Immature natural killer cell (primary cell): ENCODE measurements around the gene ALX4. TPM values are rescaled to one million over a fixed set of nuclear protein-coding genes. Genes with fewer than 3 reads are reported as not detected.

Source experiments
- DNase-seq, 3 donors: peaks; one replicate each; pipeline ENCODE4 v3.0.0; 2022; ENCODE audit warnings: mixed read lengths in 1 of 3
- H3K27ac Mint-ChIP-seq, 6 donors: one replicate each; pipeline ENCODE4 v1.8.0; 2020; ENCODE audit warnings: mixed read lengths in 6 of 6, mild to moderate bottlenecking in 5 of 6, inconsistent platforms in 4 of 6, moderate library complexity in 3 of 6
- H3K27me3 Mint-ChIP-seq, 3 donors: one replicate each; pipeline ENCODE4 v1.8.0; 2020 to 2021; ENCODE audit warnings: low read depth in 3 of 3, mild to moderate bottlenecking in 3 of 3, mixed read lengths in 3 of 3, moderate library complexity in 3 of 3, inconsistent platforms in 1 of 3
- H3K36me3 Mint-ChIP-seq, 3 donors: one replicate each; pipeline ENCODE4 v1.8.0; 2020; ENCODE audit warnings: mixed read lengths in 3 of 3, inconsistent platforms in 2 of 3, mild to moderate bottlenecking in 2 of 3
- H3K4me1 Mint-ChIP-seq, 2 donors: one replicate each; pipeline ENCODE4 v1.8.0; 2020; ENCODE audit warnings: inconsistent platforms in 2 of 2, mild to moderate bottlenecking in 2 of 2, mixed read lengths in 2 of 2, moderate library complexity in 1 of 2
- H3K4me3 Mint-ChIP-seq, 5 donors: one replicate each; pipeline ENCODE4 v1.8.0; 2020; ENCODE audit warnings: mild to moderate bottlenecking in 5 of 5, mixed read lengths in 5 of 5, inconsistent platforms in 3 of 5, moderate library complexity in 3 of 5
- H3K9me3 Mint-ChIP-seq, 6 donors: one replicate each; pipeline ENCODE4 v1.8.0; 2020; ENCODE audit warnings: mild to moderate bottlenecking in 6 of 6, mixed read lengths in 6 of 6, inconsistent platforms in 4 of 6, moderate library complexity in 3 of 6
- polyA plus RNA-seq, 3 donors: library from polyadenylated mRNA; unstranded; fragments of 300-500 nt; fragmentation: Illumina TruSeq; gene quantifications; one replicate each; pipeline ENCODE4 v1.2.3, GENCODE V29; 2021

Gene ALX4
- not detected for polyA plus RNA-seq

DNA sequence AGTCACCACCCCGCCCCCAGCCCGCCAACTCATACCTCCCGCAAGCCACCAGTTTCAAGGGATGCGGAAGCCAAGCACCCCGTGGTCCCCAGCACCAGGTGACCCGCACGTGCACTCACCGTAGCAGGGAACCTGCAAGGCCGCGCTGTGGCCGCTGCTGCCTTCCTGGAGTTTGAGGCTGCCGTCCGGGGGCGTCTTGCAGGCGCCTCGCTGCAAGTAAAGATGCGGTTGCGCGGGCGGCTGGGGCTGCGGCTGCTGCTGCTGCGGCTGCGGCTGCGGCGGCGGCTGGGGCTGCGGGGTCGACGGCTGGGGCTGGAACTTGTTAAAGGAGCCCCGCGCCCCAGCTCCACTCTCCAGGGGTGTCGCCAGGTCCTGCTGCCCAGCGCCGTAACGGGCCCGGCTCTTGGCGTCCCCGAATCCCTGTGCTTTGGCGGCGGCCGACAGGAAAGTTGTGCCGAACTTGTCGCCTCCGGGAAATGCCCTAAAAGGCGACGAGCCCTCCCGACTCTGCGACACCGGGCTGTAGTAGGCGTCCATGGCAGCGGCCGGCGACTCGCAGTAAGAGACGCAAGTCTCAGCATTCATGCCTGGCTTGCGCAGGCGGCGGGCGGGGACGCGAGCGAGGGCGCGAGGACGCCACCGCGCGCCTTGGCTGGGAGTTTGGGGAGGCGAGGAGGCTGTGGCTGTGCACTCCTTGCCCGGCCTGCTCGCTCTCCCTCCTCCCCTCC, at the start of gene ALX4:
Gene ALX4 (minus strand): TSS at position 662 of the 728 bp plus-strand sequence. CDS start 77 bp downstream, at position 585.
- peaks cover 0 to 7% (median 4%) of the 10 kb centered on the region in 3 donors for H3K36me3 Mint-ChIP-seq
- H3K4me3 Mint-ChIP-seq, result peak within 1 kb of the TSS in 1 of 5 donors; percentile 26
- H3K27me3 Mint-ChIP-seq, result peaks cover 29 to 47% (median 36%) of the 10 kb centered on the region in 3 donors
- no peak within 1 kb of the TSS for H3K27ac Mint-ChIP-seq
- peaks cover 0 to 6% (median 0%) of the 10 kb centered on the region in 6 donors for H3K9me3 Mint-ChIP-seq
- H3K4me1 Mint-ChIP-seq, result peaks cover 13 to 26% of the 10 kb centered on the region in 2 donors
- no peak for DNase-seq

DNA sequence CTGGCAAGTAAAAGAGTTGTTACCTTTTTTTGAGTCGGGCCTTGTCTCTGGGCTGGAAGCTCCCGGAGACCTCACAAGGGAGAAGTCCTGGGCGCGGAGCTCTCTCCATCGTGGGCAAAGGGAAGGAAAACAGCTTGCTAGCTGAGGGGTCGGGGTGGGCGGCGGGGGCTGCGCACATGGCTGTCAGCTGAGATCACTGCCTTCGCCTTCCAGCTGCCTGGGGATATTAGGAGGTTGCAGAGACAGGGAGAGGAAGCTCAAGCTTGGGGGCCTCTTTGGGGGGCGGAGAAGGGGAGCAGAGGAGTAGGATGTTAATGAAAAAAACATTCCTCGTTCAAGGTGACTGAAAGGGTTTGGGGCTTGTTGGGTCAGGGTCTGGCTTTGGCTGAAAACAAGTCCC, 49.2 kb upstream of the ALX4 start:
- no peak overlapping the region for H3K27ac Mint-ChIP-seq
- H3K36me3 Mint-ChIP-seq, result no peaks in the 10 kb centered on the region
- H3K4me3 Mint-ChIP-seq, result no peak overlapping the region
- peaks cover 4 to 5% (median 4%) of the 10 kb centered on the region in 3 donors for H3K27me3 Mint-ChIP-seq
- H3K4me1 Mint-ChIP-seq, result no peaks in the 10 kb centered on the region
- no peak for DNase-seq
- no peaks in the 10 kb centered on the region for H3K9me3 Mint-ChIP-seq

DNA sequence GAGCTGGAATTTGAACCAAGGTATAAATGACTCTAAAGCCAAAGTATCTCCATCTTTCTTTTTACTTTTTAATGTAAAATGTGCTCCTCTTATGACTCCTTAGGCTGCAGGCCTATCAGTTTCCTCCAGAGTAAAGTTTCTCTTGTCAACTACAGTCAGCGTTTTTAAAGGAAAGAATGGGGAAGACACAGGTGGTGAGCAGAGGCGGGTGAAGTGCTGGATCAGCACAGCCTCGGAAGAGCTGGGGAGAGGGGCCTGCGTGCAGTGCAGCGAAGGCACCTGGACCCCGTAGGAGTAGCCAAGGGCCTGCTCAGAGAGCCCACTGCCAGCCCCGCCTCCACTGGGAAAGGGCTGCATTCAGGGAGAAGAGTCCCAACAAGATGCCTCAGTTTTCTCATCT, 48.8 kb upstream of the ALX4 start:
- H3K36me3 Mint-ChIP-seq, result no peaks in the 10 kb centered on the region
- H3K27ac Mint-ChIP-seq, result no peak overlapping the region
- H3K27me3 Mint-ChIP-seq, result peaks cover 4 to 6% (median 5%) of the 10 kb centered on the region in 3 donors
- no peak for DNase-seq
- no peaks in the 10 kb centered on the region for H3K4me1 Mint-ChIP-seq
- H3K9me3 Mint-ChIP-seq, result no peaks in the 10 kb centered on the region
- H3K4me3 Mint-ChIP-seq, result no peak overlapping the region

DNA sequence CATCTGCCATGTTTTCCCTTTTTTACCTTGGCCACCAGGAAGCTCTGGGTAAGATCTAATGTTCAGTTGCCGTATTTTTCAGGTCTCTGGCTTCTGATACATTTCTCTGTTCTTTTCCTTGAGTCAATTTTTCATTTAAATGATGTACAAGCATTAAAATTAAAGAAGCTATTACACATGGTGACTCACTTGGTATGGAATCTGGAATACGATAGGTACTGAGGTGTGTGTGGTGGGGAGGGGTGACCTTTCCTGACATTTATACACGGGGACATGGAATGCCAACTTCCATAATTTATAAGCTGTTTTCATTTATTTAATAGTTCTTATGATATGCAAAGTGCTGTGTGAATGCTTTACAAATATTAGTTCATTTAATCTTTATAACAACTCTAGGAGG, 47.8 kb upstream of the ALX4 start:
- no peaks in the 10 kb centered on the region for H3K36me3 Mint-ChIP-seq
- DNase-seq, result no peak
- peaks cover 4 to 6% (median 5%) of the 10 kb centered on the region in 3 donors for H3K27me3 Mint-ChIP-seq
- H3K27ac Mint-ChIP-seq, result no peak overlapping the region
- no peaks in the 10 kb centered on the region for H3K4me1 Mint-ChIP-seq
- no peak overlapping the region for H3K4me3 Mint-ChIP-seq
- no peaks in the 10 kb centered on the region for H3K9me3 Mint-ChIP-seq

DNA sequence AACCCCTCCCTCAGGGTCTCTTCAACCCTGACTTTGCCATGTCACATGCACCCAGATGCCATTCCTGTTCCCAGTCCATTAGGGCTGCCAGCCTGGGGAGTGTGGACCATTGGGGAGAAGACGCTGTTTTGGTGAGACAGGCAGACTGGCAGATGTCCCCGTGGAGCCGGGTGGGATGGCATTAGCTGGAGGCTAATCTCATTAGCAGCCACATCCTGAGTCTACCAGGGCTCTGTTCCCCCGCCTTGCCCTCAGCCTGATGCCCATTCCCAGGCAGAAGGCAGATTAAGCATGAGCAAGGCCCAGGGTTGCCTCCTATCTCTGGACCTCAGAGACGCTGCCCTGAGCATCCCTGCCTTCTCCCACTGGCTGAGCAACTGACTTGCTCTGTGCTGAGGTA, 46.4 kb upstream of the ALX4 start:
- Mint-ChIP-seq H3K27ac (no peak overlapping the region), H3K27me3 (peaks cover 5 to 6% (median 6%) of the 10 kb centered on the region in 3 donors), H3K4me3 (no peak overlapping the region), H3K4me1 (no peaks in the 10 kb centered on the region), H3K36me3 (no peaks in the 10 kb centered on the region), H3K9me3 (no peaks in the 10 kb centered on the region)
- no peak for DNase-seq

DNA sequence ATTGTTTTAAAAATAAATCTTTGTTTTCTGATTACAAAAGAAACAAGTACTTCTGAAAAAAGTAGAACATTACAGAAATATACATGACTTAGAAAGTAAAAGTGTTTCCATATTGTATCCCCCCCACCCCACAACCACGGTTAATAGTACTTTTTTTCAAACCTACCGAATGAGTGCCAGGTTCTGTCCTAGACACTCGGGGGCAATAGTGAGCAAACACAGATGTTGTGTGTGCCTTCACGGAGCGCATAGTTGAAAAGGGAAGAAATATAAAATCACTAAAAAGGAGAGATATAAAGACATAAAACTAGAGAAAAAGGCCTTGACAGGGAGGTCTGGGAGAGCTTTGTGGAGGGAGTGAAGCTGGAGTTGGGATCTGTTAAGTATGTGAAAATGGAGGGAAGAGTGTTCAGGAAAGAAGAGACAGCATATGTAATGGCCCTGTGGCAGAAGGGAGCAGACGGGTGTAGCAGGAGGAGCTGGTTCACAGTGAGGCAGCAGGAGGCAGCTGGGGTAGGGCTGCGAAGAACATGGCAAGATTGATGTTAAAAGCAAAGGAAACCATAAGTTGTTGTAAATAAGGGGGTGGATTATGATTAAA, 42.1 kb upstream of the ALX4 start:
- Mint-ChIP-seq H3K36me3 (no peaks in the 10 kb centered on the region), H3K27ac (no peak overlapping the region), H3K4me3 (no peak overlapping the region), H3K9me3 (no peaks in the 10 kb centered on the region), H3K4me1 (no peaks in the 10 kb centered on the region), H3K27me3 (peaks cover 3 to 14% (median 7%) of the 10 kb centered on the region in 3 donors)
- DNase-seq, result no peak

DNA sequence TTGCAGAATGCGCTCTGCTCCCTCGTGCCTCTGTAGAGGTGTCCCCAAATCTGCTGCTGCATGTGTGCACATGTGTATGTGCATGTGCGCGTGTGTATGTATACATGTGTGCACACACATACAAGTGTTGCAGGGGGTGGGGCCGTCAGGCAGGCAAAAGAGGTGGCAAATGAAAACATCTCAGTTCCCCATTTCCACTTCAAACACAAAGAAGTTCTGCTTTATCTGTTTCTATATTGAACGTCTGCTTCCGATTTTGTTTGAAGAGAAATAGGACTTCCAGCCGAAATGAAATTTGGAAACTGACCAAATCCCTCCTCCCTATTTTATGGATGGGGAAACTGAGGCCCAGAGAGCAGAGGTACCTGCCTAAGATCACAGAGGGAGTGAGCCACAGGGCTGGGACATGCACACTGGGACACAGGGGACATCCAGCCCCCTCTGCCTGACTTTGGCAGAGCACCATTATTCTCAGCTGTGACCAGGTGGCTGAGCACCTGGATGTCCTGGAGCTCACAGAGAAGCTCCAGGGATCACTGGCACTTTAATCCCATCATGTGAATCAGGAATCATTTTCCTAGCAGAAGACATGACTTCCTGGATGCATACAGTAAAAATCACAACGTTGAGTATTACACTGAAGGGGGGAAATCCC, 41.2 kb upstream of the ALX4 start:
- Mint-ChIP-seq H3K27ac (no peak overlapping the region), H3K27me3 (peaks cover 5 to 12% (median 6%) of the 10 kb centered on the region in 3 donors), H3K9me3 (no peaks in the 10 kb centered on the region), H3K4me3 (no peak overlapping the region), H3K4me1 (no peaks in the 10 kb centered on the region), H3K36me3 (no peaks in the 10 kb centered on the region)
- no peak for DNase-seq

DNA sequence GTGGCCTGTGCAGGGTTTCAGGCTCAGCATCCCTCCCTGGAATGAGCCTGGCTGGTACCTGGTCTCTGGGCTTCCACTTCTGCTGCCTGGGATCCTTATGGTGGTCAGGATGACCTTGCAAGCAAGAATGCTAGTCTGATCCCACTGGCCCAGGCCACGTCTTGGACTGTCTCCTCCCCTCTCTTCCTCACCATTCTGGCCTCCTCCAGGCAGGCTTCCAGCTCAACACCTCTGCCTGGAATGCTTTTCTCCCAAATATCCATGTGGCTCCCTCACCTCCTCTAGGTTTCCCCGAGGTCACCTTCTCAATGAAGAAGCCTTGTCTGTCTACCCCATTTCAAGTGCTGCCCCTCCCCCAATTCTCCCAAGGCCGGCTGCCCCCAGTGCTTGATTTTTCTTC, 39.4 kb upstream of the ALX4 start:
- H3K27me3 Mint-ChIP-seq, result peaks cover 4 to 12% (median 8%) of the 10 kb centered on the region in 3 donors
- no peaks in the 10 kb centered on the region for H3K36me3 Mint-ChIP-seq
- no peak for DNase-seq
- no peak overlapping the region for H3K27ac Mint-ChIP-seq
- H3K4me3 Mint-ChIP-seq, result no peak overlapping the region
- no peaks in the 10 kb centered on the region for H3K9me3 Mint-ChIP-seq
- H3K4me1 Mint-ChIP-seq, result no peaks in the 10 kb centered on the region

DNA sequence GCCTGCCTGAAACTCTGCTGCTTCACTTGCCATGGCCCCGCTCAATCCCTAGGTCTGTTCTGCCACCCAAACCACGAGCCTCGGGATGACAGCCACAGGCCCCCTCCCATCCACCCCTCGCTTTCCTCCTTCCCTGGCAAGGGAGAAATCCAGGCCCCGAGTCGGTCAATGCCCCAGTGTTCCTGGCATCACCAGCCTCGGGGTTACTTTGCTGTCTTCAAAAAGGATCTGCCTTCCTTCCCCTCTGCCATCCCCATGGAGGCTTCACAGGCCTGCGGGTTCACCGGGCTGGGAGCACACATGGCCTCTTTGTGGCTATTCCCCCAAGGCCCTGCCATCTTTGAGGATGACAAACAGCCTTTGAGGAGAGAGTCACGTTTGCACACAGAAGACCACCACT, 38.8 kb upstream of the ALX4 start:
- peaks cover 5 to 12% (median 8%) of the 10 kb centered on the region in 3 donors for H3K27me3 Mint-ChIP-seq
- H3K9me3 Mint-ChIP-seq, result no peaks in the 10 kb centered on the region
- no peak overlapping the region for H3K4me3 Mint-ChIP-seq
- no peak for DNase-seq
- no peak overlapping the region for H3K27ac Mint-ChIP-seq
- H3K36me3 Mint-ChIP-seq, result no peaks in the 10 kb centered on the region
- H3K4me1 Mint-ChIP-seq, result no peaks in the 10 kb centered on the region

DNA sequence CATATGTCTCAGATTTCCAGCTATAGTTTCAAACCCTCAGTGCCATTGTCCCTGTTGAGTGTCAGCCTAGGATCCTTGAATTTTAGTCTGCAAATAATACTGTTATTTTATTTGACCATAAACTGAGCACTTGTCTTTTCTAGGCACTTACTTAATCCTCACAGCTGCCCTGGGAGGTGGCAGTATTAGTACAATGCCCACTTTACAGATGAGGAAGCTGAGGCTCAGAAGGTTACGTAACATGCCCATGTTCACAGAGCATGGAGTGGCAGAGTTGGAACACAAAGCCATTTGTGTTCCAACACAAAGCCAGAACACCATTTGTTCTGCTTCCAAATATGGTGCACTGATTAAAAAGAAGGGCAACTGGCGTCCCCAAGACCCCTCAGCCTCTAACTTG, 38.2 kb upstream of the ALX4 start:
- no peaks in the 10 kb centered on the region for H3K4me1 Mint-ChIP-seq
- H3K27ac Mint-ChIP-seq, result no peak overlapping the region
- H3K9me3 Mint-ChIP-seq, result no peaks in the 10 kb centered on the region
- no peak for DNase-seq
- no peaks in the 10 kb centered on the region for H3K36me3 Mint-ChIP-seq
- H3K27me3 Mint-ChIP-seq, result peaks cover 8 to 12% (median 10%) of the 10 kb centered on the region in 3 donors
- H3K4me3 Mint-ChIP-seq, result no peak overlapping the region

DNA sequence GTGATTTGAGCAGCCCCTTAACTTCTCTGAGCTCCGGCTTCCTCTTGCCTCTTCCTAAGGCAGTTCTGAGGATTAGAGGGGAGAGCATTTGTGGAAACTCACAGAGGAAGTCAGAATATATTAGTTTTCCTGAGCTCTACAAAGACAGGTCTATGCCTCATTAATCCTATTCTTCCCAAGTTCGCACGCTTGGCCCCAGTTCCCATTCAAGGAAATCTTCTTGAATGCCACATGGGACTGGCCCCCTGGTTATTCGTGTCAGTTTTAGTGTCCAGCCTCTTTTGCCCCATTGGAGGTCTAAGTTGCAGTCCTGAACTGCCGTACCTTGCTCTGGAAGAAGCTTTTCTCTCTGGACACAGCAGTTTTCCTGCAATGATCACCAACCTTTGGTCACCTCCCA, 37.6 kb upstream of the ALX4 start:
- peaks cover 8 to 12% (median 10%) of the 10 kb centered on the region in 3 donors for H3K27me3 Mint-ChIP-seq

DNA sequence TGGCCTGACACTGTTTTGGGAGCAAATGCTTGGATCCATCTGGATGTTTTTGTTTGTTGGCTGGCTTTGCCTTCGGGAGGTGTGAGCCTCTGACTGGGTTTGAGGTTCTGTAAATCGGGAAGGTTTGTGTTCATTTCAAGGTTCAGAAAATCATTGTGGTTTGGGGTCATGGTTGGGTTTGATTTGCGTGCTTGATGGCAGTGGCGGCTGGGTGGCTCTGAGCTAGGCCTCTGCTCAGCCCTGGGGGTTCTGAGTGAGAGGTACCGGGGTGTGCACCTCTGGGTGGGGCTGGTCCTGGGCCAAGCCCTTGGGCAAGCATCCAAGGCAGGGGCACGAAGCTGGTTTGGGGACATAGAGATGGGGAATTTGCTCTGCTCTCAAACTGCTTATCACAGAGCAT, 37.0 kb upstream of the ALX4 start:
- Mint-ChIP-seq H3K27ac (no peak overlapping the region), H3K9me3 (no peaks in the 10 kb centered on the region), H3K36me3 (no peaks in the 10 kb centered on the region), H3K4me3 (no peak overlapping the region), H3K27me3 (peaks cover 8 to 12% (median 10%) of the 10 kb centered on the region in 3 donors), H3K4me1 (no peaks in the 10 kb centered on the region)
- no peak for DNase-seq

More for the DNA sequence above, 37.6 kb upstream of the ALX4 start:
- Mint-ChIP-seq H3K27ac (no peak overlapping the region), H3K4me1 (no peaks in the 10 kb centered on the region), H3K9me3 (no peaks in the 10 kb centered on the region), H3K4me3 (no peak overlapping the region), H3K36me3 (no peaks in the 10 kb centered on the region)
- DNase-seq, result no peak

DNA sequence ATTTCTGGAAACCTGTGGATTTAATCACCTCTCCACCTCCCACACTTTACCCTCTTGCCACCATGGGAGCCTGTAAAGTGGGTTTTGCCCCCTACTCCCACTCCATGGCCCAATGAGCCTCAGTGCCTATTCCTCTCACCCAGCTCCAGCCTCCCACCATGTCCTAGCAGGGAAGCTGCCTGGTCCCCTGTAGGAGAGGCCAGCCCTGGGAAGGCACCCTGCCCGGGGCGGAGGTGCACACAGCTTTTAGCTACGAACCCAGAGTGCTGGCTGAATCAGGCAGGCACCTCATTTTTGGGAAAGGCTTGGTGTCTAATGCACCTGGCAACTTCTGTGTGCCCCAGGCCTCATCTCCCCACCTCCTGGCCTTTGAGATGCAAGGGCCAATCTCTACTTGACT, 35.8 kb upstream of the ALX4 start:
- no peak for DNase-seq
- H3K27me3 Mint-ChIP-seq, result peaks cover 7 to 10% (median 10%) of the 10 kb centered on the region in 3 donors
- H3K4me1 Mint-ChIP-seq, result no peaks in the 10 kb centered on the region
- H3K4me3 Mint-ChIP-seq, result no peak overlapping the region
- H3K36me3 Mint-ChIP-seq, result no peaks in the 10 kb centered on the region
- no peak overlapping the region for H3K27ac Mint-ChIP-seq
- no peaks in the 10 kb centered on the region for H3K9me3 Mint-ChIP-seq

DNA sequence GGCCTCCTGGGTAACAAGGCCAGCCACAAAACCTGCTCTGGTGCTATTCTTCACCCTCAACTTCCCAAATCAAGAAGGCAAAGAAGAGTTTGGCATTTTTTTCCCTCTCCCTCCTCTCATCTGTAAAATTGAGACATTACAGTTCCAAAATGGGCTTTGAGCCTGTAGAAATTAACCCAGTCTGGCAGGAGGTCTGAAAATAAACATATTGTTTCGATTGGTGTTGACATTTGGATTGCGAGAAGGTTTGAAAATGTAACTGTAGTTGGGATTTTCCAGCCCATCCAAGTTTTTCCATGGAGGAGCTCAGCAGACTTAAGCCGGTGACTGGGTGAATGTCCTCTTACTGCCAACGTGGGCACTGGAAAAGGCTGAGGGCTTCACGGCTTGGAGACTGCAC, 35.0 kb upstream of the ALX4 start:
- Mint-ChIP-seq H3K36me3 (no peaks in the 10 kb centered on the region), H3K9me3 (no peaks in the 10 kb centered on the region), H3K27ac (no peak overlapping the region), H3K27me3 (peaks cover 2 to 10% (median 10%) of the 10 kb centered on the region in 3 donors), H3K4me3 (no peak overlapping the region), H3K4me1 (no peaks in the 10 kb centered on the region)
- no peak for DNase-seq
